ENCODE measurements around the gene LMBR1. TPM values are rescaled to one million over a fixed set of nuclear protein-coding genes. Genes with fewer than 3 reads are reported as not detected.
"Not testable (repeated sequence)": the region's sequence is repeated elsewhere in the genome, so short reads cannot be mapped to it uniquely, and the experiment has no call there.

LMBR1 gene
- total RNA-seq, 2 experiments from 2014 or later: 114 to 136 TPM

DNA sequence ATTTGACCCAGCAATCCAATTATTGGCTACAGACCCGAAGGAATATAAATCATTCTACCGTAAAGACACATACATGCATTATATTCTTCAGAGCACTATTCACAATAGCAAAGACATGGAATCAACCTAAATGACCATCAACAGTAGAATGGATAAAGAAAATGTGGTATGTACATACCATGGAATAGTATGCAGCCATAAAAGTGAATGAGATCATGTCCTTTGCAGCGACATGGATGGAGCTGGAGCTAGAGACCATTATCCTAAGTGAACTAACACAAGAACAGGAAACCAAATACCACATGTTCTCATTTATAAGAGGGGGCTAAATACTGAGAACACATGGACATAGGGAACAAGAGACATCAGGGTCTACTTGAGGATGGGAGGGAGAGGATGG lies 44.0 kb downstream of the LMBR1 start:
- Histone ChIP-seq H3K27ac (ENCODE audit: low read depth, low read length, poor library complexity, severe bottlenecking) (no peak overlapping the region), H3K9me3 (ENCODE audit: low read length) (peaks cover 7% of the 10 kb centered on the region), H3K4me2 (ENCODE audit: low read length) (no peak overlapping the region), H2AFZ (ENCODE audit: low read length) (no peak overlapping the region), H3K4me3 (ENCODE audit: low read depth, low read length, poor library complexity, severe bottlenecking) (no peak overlapping the region), H4K20me1 (ENCODE audit: insufficient read depth, low read length) (peaks cover 3% of the 10 kb centered on the region; the same call in 1 of the 2 replicates), H3K9me2 (ENCODE audit: insufficient read depth, low read length) (no peaks in the 10 kb centered on the region), H3K79me2 (ENCODE audit: insufficient read depth, low read depth, low read length) (peaks cover 76% of the 10 kb centered on the region), H3K4me1 (ENCODE audit: insufficient read depth, low read length, poor library complexity, severe bottlenecking) (no peaks in the 10 kb centered on the region), H3K36me3 (ENCODE audit: insufficient read depth, low read length) (peaks cover 39% of the 10 kb centered on the region)
- BruUV-seq (replicated peaks): no TSS peak
- ChIA-PET CTCF (ENCODE audit: unreplicated experiment) (no interaction called here), POLR2A (interaction anchor here (0.7 kb wide), 2 partner anchors 20 to 1552 kb away, joined by 3 read pairs; no protein-coding TSS in a partner anchor)
- DNase-seq (ENCODE audit: low spot score): no peak
- TF ChIP-seq, protein P1, sequence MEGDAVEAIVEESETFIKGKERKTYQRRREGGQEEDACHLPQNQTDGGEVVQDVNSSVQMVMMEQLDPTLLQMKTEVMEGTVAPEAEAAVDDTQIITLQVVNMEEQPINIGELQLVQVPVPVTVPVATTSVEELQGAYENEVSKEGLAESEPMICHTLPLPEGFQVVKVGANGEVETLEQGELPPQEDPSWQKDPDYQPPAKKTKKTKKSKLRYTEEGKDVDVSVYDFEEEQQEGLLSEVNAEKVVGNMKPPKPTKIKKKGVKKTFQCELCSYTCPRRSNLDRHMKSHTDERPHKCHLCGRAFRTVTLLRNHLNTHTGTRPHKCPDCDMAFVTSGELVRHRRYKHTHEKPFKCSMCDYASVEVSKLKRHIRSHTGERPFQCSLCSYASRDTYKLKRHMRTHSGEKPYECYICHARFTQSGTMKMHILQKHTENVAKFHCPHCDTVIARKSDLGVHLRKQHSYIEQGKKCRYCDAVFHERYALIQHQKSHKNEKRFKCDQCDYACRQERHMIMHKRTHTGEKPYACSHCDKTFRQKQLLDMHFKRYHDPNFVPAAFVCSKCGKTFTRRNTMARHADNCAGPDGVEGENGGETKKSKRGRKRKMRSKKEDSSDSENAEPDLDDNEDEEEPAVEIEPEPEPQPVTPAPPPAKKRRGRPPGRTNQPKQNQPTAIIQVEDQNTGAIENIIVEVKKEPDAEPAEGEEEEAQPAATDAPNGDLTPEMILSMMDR (conservative IDR thresholded peaks at IDR 0.05; ENCODE audit: low read length): no peak
- TF ChIP-seq EZH2phosphoT487 (IDR thresholded peaks at IDR 0.05; ENCODE audit: borderline replicate concordance, low read depth, low read length): no peak
- intact Hi-C loops (cut with micrococcal nuclease; ENCODE audit: unreplicated experiment): no loop called here

GRCh38 chr7:156845379-156846101 lies 47.4 kb downstream of the LMBR1 start:
- no TSS peak for BruUV-seq (replicated peaks)
- Histone ChIP-seq H2AFZ (ENCODE audit: low read length) (no peak overlapping the region), H3K79me2 (ENCODE audit: insufficient read depth, low read depth, low read length) (peaks cover 62% of the 10 kb centered on the region), H3K27ac (ENCODE audit: low read depth, low read length, poor library complexity, severe bottlenecking) (no peak overlapping the region), H3K9me3 (ENCODE audit: low read length) (no peaks in the 10 kb centered on the region), H3K36me3 (ENCODE audit: insufficient read depth, low read length) (peaks cover 27% of the 10 kb centered on the region), H4K20me1 (ENCODE audit: insufficient read depth, low read length) (no peaks in the 10 kb centered on the region), H3K9me2 (ENCODE audit: insufficient read depth, low read length) (no peaks in the 10 kb centered on the region), H3K4me3 (ENCODE audit: low read depth, low read length, poor library complexity, severe bottlenecking) (no peak overlapping the region), H3K4me1 (ENCODE audit: insufficient read depth, low read length, poor library complexity, severe bottlenecking) (no peaks in the 10 kb centered on the region), H3K4me2 (ENCODE audit: low read length) (no peak overlapping the region)
- no peak for TF ChIP-seq EZH2phosphoT487 (IDR thresholded peaks at IDR 0.05; ENCODE audit: borderline replicate concordance, low read depth, low read length)
- TF ChIP-seq, protein P1 (conservative IDR thresholded peaks at IDR 0.05; ENCODE audit: low read length): no peak
- intact Hi-C loops (cut with micrococcal nuclease; ENCODE audit: unreplicated experiment): no loop called here
- ChIA-PET CTCF (ENCODE audit: unreplicated experiment) (no interaction called here), POLR2A (interaction anchor here (0.7 to 1.4 kb wide), 3 partner anchors 10 to 46 kb away, joined by 3 to 7 read pairs (median 3); no protein-coding TSS in a partner anchor)
- DNase-seq (ENCODE audit: low spot score): no peak

GRCh38 chr7:156843582-156843981 lies 49.4 kb downstream of the LMBR1 start:
- POLR2A ChIA-PET: interaction anchor here (0.7 to 1.2 kb wide), 2 partner anchors 11 to 55 kb away, joined by 3 read pairs; no protein-coding TSS in a partner anchor
- H3K9me3 ChIP-seq (ENCODE audit: low read length); H3K9me2 ChIP-seq (ENCODE audit: insufficient read depth, low read length); H3K4me3 ChIP-seq (ENCODE audit: low read depth, low read length, poor library complexity, severe bottlenecking); DNase-seq (ENCODE audit: low spot score); intact Hi-C loops (cut with micrococcal nuclease; ENCODE audit: unreplicated experiment); H2AFZ ChIP-seq (ENCODE audit: low read length); H3K4me2 ChIP-seq (ENCODE audit: low read length); H3K4me1 ChIP-seq (ENCODE audit: insufficient read depth, low read length, poor library complexity, severe bottlenecking); H4K20me1 ChIP-seq (ENCODE audit: insufficient read depth, low read length); CTCF ChIA-PET (ENCODE audit: unreplicated experiment); H3K27ac ChIP-seq (ENCODE audit: low read depth, low read length, poor library complexity, severe bottlenecking); BruUV-seq (replicated peaks): not testable (repeated sequence)
- peaks cover 17% of the 10 kb centered on the region for H3K36me3 ChIP-seq (ENCODE audit: insufficient read depth, low read length)
- H3K79me2 ChIP-seq (ENCODE audit: insufficient read depth, low read depth, low read length): peaks cover 69% of the 10 kb centered on the region
